GM06990 (cell line): ENCODE data around the gene ESPNL.

ENCODE experiments used
- DNase-seq: peaks from one replicate; pipeline ENCODE4 v3.0.0-alpha.2; 2011; ENCODE audit not compliant: insufficient read length; ENCODE audit errors: extremely low read depth
- H3K27me3 ChIP-seq: replicated peaks from 2 replicates; pipeline ENCODE4 v1.6.0; 2011; ENCODE audit warnings: low read length; ENCODE audit not compliant: control insufficient read depth, insufficient read depth
- H3K36me3 ChIP-seq: 2 replicates; pipeline ENCODE4 v1.5.1; 2011; ENCODE audit warnings: low read length; ENCODE audit not compliant: control insufficient read depth, insufficient read depth
- H3K4me3 ChIP-seq: replicated peaks from 2 replicates; pipeline ENCODE4 v1.5.1; 2011; ENCODE audit warnings: low read depth, mild to moderate bottlenecking, control low read depth, low read length
- CTCF ChIP-seq: IDR thresholded peaks from 2 replicates; pipeline ENCODE4 v1.5.1; 2011; ENCODE audit warnings: low read length, control low read depth, mild to moderate bottlenecking, inconsistent platforms; ENCODE audit not compliant: insufficient read depth, poor library complexity, severe bottlenecking

The ESPNL gene

DNA sequence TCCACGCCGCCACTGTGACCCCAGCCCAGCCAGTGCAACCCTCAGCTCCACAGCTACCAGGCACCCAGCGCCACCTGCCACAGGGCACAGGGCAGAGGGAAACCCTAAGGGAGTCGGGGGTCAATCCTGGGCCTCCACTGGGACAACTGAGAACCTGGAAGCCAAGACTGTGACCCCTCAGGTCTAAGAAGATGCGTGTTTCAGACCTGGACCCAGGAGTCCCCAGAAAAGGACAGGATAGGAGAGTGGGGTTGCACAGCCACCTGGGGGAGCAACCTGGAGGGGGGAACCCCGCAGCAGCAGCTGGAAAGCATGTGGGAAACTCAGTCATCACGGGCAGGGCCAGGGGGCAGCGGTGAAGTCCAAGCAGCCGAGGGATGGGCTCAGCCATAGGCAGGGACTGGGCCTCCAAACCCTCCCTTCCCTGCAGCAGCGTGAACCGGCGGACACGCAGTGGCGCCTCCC, 4.1 kb downstream of the ESPNL start:
- no peaks in the 10 kb centered on the region for H3K36me3 ChIP-seq
- no peak overlapping the region for H3K4me3 ChIP-seq
- no peaks in the 10 kb centered on the region for H3K27me3 ChIP-seq
- DNase-seq, result no peak
- no peak for TF ChIP-seq CTCF

- no peaks in the 10 kb centered on the region for H3K27me3 ChIP-seq
- no peak for DNase-seq
- no peak overlapping the region for H3K4me3 ChIP-seq
- no peaks in the 10 kb centered on the region for H3K36me3 ChIP-seq
- TF ChIP-seq CTCF, result no peak
Measured at GRCh38 chr2:238104691-238105371, 4.7 kb downstream of the ESPNL start.

DNA sequence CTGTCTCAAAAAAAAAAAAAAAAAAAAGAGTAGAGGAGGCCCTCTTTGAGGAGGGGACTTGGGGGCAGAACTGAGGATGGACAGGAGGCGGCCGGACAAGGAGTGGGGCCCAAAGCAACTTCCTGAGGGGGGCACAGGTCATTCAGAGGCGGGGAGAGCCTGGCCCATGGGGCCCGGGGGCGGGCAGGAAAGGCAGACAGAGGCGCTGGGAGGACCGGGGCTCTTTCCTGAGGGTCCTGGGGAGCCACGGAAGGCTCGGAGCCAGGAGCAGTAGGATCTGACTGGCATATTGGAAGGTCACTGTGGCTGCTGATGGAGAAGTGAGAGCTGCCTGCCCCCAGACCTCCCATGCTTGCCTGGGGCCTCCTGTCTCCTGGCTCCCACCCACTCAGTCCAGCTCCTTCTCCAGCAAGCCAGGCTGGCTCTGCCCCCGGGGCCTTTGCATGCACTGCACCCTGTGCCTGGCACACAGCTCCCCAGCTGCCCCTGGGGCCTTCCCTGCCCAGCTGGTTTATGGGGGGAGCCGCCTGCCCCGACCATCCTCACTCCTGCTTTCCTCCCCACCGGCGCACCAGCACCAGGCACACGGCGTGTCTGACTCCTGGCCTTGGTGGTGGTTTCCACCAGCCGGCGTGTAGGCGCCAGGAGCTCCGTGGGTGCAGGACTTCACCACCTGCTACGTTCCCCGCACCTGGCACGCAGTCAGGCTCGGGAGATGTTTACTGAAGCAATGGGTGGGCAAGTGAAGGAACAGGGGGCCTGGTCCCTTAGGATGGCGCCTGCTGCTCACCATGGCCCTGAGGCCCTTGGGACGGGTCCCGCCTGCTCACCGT, 5.6 kb downstream of the ESPNL start:
- no peak for TF ChIP-seq CTCF
- Histone ChIP-seq H3K4me3 (no peak overlapping the region), H3K36me3 (no peaks in the 10 kb centered on the region), H3K27me3 (no peaks in the 10 kb centered on the region)
- peak; percentile 15 for DNase-seq

GRCh38 chr2:238106339-238106697, 6.2 kb downstream of the ESPNL start:
- TF ChIP-seq CTCF, result no peak
- Histone ChIP-seq H3K27me3 (no peaks in the 10 kb centered on the region), H3K36me3 (no peaks in the 10 kb centered on the region), H3K4me3 (no peak overlapping the region)
- peak; percentile 11 for DNase-seq

- no peak for DNase-seq
- H3K4me3 ChIP-seq, result peak overlapping the region; percentile 59
- TF ChIP-seq CTCF, result peak; percentile 55
Measured at GRCh38 chr2:238106698-238107524, 6.8 kb downstream of the ESPNL start.

More at GRCh38 chr2:238106698-238107524, 6.8 kb downstream of the ESPNL start:
- Histone ChIP-seq H3K36me3 (no peaks in the 10 kb centered on the region), H3K27me3 (no peaks in the 10 kb centered on the region)
